GM06990 (cell line): ENCODE data around the gene RIPK3.

Experiments
- DNase-seq: peaks from one replicate; pipeline ENCODE4 v3.0.0-alpha.2; 2011; ENCODE audit not compliant: insufficient read length; ENCODE audit errors: extremely low read depth
- H3K27me3 ChIP-seq: replicated peaks from 2 replicates; pipeline ENCODE4 v1.6.0; 2011; ENCODE audit warnings: low read length; ENCODE audit not compliant: control insufficient read depth, insufficient read depth
- H3K36me3 ChIP-seq: 2 replicates; pipeline ENCODE4 v1.5.1; 2011; ENCODE audit warnings: low read length; ENCODE audit not compliant: control insufficient read depth, insufficient read depth
- H3K4me3 ChIP-seq: replicated peaks from 2 replicates; pipeline ENCODE4 v1.5.1; 2011; ENCODE audit warnings: low read depth, mild to moderate bottlenecking, control low read depth, low read length
- TF ChIP-seq, protein P1 (sequence below): IDR thresholded peaks from 2 replicates; pipeline ENCODE4 v1.5.1; 2011; ENCODE audit warnings: low read length, control low read depth, mild to moderate bottlenecking, inconsistent platforms; ENCODE audit not compliant: insufficient read depth, poor library complexity, severe bottlenecking

Gene RIPK3

DNA sequence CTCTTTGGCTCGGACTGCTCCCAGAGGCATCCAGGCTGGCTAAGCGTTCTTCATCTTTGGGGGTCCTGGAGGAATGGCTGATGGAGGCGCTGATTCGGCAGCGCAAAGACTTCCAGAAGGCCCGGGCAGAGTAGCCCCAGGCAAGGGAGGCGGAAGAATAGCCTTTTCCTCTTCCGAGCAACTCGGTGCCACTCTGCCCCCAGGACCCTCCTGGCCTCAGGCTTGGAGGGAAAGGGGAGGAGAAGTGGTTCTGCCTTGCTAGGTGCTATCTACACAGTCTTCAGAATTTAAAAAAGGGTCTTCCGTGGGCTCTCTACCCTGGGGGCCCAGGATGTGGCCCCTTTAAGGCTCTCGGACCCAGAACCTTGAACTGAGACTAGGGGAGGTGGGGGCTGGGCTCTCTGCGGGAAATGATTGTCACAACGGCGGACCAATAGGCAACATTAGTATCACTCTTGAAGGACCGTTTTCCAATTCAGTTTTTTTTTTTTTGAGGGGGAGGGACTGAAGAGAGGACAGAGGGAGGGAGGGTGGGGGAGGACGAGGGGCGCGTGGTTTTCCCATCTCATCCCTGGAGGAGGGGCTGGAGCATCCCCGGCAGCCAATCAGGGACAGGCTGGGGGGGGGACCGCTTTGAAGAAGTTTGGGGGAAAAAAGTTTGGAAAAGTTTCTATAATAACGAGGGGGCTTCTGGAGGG is 27.9 kb upstream of the RIPK3 start, which contains the start of gene NFATC4:
Gene NFATC4, plus strand, starts transcription at position 671 of the 698 bp plus-strand sequence. CDS start 157 bp downstream, outside the sequence.
- no peak for DNase-seq
- H3K36me3 ChIP-seq: no peaks in the 10 kb centered on the region
- no peaks in the 10 kb centered on the region; the same call in none of the 2 replicates for H3K27me3 ChIP-seq
- TF ChIP-seq, protein P1, sequence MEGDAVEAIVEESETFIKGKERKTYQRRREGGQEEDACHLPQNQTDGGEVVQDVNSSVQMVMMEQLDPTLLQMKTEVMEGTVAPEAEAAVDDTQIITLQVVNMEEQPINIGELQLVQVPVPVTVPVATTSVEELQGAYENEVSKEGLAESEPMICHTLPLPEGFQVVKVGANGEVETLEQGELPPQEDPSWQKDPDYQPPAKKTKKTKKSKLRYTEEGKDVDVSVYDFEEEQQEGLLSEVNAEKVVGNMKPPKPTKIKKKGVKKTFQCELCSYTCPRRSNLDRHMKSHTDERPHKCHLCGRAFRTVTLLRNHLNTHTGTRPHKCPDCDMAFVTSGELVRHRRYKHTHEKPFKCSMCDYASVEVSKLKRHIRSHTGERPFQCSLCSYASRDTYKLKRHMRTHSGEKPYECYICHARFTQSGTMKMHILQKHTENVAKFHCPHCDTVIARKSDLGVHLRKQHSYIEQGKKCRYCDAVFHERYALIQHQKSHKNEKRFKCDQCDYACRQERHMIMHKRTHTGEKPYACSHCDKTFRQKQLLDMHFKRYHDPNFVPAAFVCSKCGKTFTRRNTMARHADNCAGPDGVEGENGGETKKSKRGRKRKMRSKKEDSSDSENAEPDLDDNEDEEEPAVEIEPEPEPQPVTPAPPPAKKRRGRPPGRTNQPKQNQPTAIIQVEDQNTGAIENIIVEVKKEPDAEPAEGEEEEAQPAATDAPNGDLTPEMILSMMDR: no peak
- peak within 1 kb of the TSS; percentile 49 for H3K4me3 ChIP-seq

DNA sequence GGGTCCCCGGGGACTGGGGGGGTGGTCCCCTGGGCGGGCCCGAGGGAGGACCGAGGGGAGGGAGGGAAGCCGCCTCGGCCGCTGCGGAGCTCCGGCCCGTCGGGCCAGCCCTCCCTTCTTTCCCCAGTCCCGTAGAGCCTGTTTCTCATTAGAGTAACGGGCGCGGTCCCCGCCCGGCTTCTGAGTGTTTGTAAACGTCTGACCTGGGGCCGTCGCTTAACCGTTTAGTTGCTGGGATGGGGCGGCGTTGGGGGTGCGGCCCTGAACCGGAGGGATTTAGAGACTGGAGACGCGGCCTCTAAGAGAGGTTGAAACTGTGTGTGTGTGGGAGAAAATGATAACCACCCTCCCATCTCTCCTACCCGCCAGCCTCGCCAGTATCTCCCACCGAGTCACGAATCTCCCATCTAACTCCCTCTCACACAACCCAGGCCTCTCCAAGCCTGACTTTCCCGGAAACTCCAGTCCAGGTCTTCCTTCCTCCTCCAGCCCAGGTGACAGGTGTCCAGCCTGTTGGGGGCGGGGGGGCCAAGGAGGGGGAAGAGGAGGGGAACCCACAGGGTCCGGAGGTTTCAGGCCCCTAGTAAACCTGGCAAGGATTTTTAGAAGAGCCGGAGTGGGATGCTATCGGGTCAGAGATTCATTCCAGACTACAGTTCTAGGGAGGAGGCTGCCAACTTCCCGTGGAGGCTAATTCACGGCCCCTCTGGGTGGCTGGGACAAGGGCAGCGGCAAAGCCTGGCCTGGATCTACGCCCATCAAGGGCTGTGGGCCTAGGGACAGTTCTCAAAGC is 27.1 kb upstream of the RIPK3 start:
- Histone ChIP-seq H3K4me3 (peak overlapping the region; percentile 40), H3K27me3 (no peaks in the 10 kb centered on the region; the same call in none of the 2 replicates), H3K36me3 (no peaks in the 10 kb centered on the region)
- peak; percentile 92 for DNase-seq
- TF ChIP-seq, protein P1: no peak

GRCh38 chr14:24366413-24366720 is 26.6 kb upstream of the RIPK3 start:
- TF ChIP-seq, protein P1: no peak
- Histone ChIP-seq H3K4me3 (peak overlapping the region; percentile 25), H3K27me3 (no peaks in the 10 kb centered on the region; the same call in none of the 2 replicates), H3K36me3 (no peaks in the 10 kb centered on the region)
- DNase-seq: no peak

DNA sequence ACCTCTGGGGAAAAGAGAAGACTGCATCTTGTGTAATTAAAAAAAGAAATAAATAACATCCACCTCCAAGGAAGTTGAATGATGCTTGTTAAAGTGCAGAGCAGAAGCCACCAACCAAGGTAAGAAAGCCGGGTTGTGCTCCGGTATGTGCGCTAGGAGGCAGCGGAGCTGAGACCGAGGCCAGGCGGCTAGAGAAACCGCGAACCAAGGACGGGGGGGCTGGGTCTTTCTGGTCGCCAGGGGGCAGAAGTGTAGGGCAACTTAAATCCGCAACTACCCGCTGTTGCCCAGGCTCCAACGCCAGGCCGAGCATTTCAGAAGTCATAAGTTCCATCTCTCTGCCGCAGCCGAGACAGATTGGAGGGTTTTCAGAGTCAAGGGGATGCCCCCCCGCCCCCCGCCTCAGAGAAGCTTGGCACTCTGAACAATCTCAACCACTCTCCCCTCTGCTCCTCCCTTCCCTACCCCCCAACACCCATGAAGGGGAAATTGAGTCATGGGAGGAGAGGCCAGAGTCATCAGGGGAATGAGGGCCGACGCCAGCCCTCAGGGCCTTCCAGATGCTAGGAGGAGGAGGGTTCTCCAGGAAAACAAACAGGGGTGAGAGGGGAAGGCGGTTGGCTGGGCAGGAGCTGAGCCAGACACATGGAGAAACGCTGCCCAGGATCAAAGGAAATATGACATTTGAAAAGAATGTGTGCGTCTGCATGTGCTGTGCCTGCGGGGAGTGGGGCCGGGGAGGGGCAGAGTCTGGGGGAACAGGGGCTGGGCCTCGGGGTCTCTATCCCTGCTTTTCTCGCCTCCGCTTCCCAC is 26.0 kb upstream of the RIPK3 start:
- Histone ChIP-seq H3K4me3 (peak overlapping the region; percentile 5), H3K27me3 (no peaks in the 10 kb centered on the region; the same call in 1 of the 2 replicates), H3K36me3 (no peaks in the 10 kb centered on the region)
- peak; percentile 87 for DNase-seq
- TF ChIP-seq, protein P1: peak; percentile 86

DNA sequence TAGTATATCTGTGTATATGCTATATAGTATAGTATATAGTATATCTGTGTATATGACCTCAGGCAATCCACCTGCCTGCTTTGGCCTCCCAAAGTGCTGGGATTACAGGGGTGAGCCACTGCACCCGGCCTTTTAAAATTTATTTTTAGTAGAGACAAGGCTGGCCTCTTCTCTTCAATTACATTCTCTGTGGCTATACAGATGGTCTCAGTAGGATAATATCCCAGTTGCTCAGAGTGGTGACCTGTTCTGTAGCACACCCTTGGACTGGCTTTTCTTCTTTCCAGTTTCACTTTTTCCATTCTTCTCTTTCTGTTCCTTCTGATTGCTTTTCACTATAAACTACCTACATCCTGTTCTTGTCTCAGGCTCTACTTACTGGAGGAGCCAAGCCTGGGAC is 25.1 kb upstream of the RIPK3 start:
- DNase-seq: no peak
- Histone ChIP-seq H3K36me3 (no peaks in the 10 kb centered on the region), H3K27me3 (no peaks in the 10 kb centered on the region; the same call in 1 of the 2 replicates), H3K4me3 (no peak overlapping the region)
- TF ChIP-seq, protein P1: no peak
